Measurements from ENCODE around the gene CCDC85C. TPM values are rescaled to one million over a fixed set of nuclear protein-coding genes. Genes with fewer than 3 reads are reported as not detected.

Gene CCDC85C
- total RNA-seq, 2 experiments from 2014 or later = 11.8 to 13.3 TPM

GRCh38 chr14:99450266-99450665 is 153.7 kb downstream of the CCDC85C start:
- ATAC-seq (ENCODE audit: low read depth) (no peak), DNase-seq (no peak)
- Mint-ChIP-seq H3K27me3 (no peaks in the 10 kb centered on the region), H3K27ac (no peak overlapping the region), H3K4me3 (no peak overlapping the region), H3K36me3 (peaks cover 16% of the 10 kb centered on the region), H3K9me3 (no peaks in the 10 kb centered on the region), H3K4me1 (no peaks in the 10 kb centered on the region)
- POLR2A ChIA-PET = no interaction called here

Other genes starting within 250 kb of the CCDC85C start
- 10 to 100 TPM; 61.9 to 64.4 TPM for gene SETD3, start 123.3 kb downstream of the CCDC85C start, total RNA-seq
- gene CCNK, start 122.8 kb downstream of the CCDC85C start, total RNA-seq = 10 to 100 TPM; 88.4 to 90.4 TPM
- under 1 TPM; 0.17 TPM for gene HHIPL1, start 40.9 kb upstream of the CCDC85C start, total RNA-seq
- gene CYP46A1, start 80.1 kb upstream of the CCDC85C start, total RNA-seq = under 1 TPM; 0.26 to 0.33 TPM
- gene EML1, start 189.2 kb upstream of the CCDC85C start, total RNA-seq = under 1 TPM in 1 of 2 experiments, not detected in 1; 0.69 TPM

Data from activated naive CD8-positive, alpha-beta T cell treated with anti-CD3 and anti-CD28 coated beads, Interleukin-2, amount 10 ng/mL, durations not matched to agents 7 days and 5 days (primary cell).